ENCODE data around the gene FRRS1. TPM values are rescaled to one million over a fixed set of nuclear protein-coding genes. Genes with fewer than 3 reads are reported as not detected.

Gene FRRS1
- total RNA-seq, 1 experiment from 2014 or later, result 39.1 TPM

GRCh38 chr1:99670583-99670982 lies 95.9 kb downstream of the FRRS1 start:
- no peak for TF ChIP-seq CTCF (IDR thresholded peaks at IDR 0.05; ENCODE audit: unreplicated experiment)
- no peak overlapping the region for H3K4me3 Mint-ChIP-seq (ENCODE audit: low read depth, unreplicated experiment)
- no peak for DNase-seq
- intact Hi-C loops (cut with micrococcal nuclease; ENCODE audit: unreplicated experiment), result no loop called here
- BruUV-seq (replicated peaks), result no TSS peak
- H3K36me3 Mint-ChIP-seq (ENCODE audit: insufficient read depth, unreplicated experiment), result peaks cover 5% of the 10 kb centered on the region
- no peaks in the 10 kb centered on the region for H3K4me1 Mint-ChIP-seq (ENCODE audit: low read depth, unreplicated experiment)
- CTCF ChIA-PET, result no interaction called here
- no peaks in the 10 kb centered on the region for H3K9me3 Mint-ChIP-seq (ENCODE audit: low read depth, unreplicated experiment)
- H3K27me3 Mint-ChIP-seq (ENCODE audit: unreplicated experiment), result no peaks in the 10 kb centered on the region
- H3K27ac Mint-ChIP-seq (ENCODE audit: unreplicated experiment), result no peak overlapping the region

- CTCF ChIA-PET, result no interaction called here
- H3K4me3 Mint-ChIP-seq (ENCODE audit: low read depth, unreplicated experiment), result no peak overlapping the region
- no peaks in the 10 kb centered on the region for H3K9me3 Mint-ChIP-seq (ENCODE audit: low read depth, unreplicated experiment)
- no peak for DNase-seq
- no peak overlapping the region for H3K27ac Mint-ChIP-seq (ENCODE audit: unreplicated experiment)
- TF ChIP-seq CTCF (IDR thresholded peaks at IDR 0.05; ENCODE audit: unreplicated experiment), result no peak
- peaks cover 5% of the 10 kb centered on the region for H3K36me3 Mint-ChIP-seq (ENCODE audit: insufficient read depth, unreplicated experiment)
- no peaks in the 10 kb centered on the region for H3K4me1 Mint-ChIP-seq (ENCODE audit: low read depth, unreplicated experiment)
- BruUV-seq (replicated peaks), result no TSS peak
- intact Hi-C loops (cut with micrococcal nuclease; ENCODE audit: unreplicated experiment), result no loop called here
- no peaks in the 10 kb centered on the region for H3K27me3 Mint-ChIP-seq (ENCODE audit: unreplicated experiment)
These were observed 96.6 kb downstream of the FRRS1 start for GRCh38 chr1:99669821-99670220.

- H3K27me3 Mint-ChIP-seq (ENCODE audit: unreplicated experiment), result no peaks in the 10 kb centered on the region
- no peaks in the 10 kb centered on the region for H3K4me1 Mint-ChIP-seq (ENCODE audit: low read depth, unreplicated experiment)
- H3K4me3 Mint-ChIP-seq (ENCODE audit: low read depth, unreplicated experiment), result no peak overlapping the region
- peaks cover 5% of the 10 kb centered on the region for H3K36me3 Mint-ChIP-seq (ENCODE audit: insufficient read depth, unreplicated experiment)
- no TSS peak for BruUV-seq (replicated peaks)
- intact Hi-C loops (cut with micrococcal nuclease; ENCODE audit: unreplicated experiment), result no loop called here
- CTCF ChIA-PET, result no interaction called here
- TF ChIP-seq CTCF (IDR thresholded peaks at IDR 0.05; ENCODE audit: unreplicated experiment), result no peak
- no peak for DNase-seq
- no peaks in the 10 kb centered on the region for H3K9me3 Mint-ChIP-seq (ENCODE audit: low read depth, unreplicated experiment)
- no peak overlapping the region for H3K27ac Mint-ChIP-seq (ENCODE audit: unreplicated experiment)
These were observed 97.1 kb downstream of the FRRS1 start for GRCh38 chr1:99669376-99669775.

GRCh38 chr1:99665212-99665611 lies 101.2 kb downstream of the FRRS1 start:
- no peak for TF ChIP-seq CTCF (IDR thresholded peaks at IDR 0.05; ENCODE audit: unreplicated experiment)
- no TSS peak for BruUV-seq (replicated peaks)
- CTCF ChIA-PET, result no interaction called here
- DNase-seq, result no peak
- no peaks in the 10 kb centered on the region for H3K27me3 Mint-ChIP-seq (ENCODE audit: unreplicated experiment)
- no peaks in the 10 kb centered on the region for H3K36me3 Mint-ChIP-seq (ENCODE audit: insufficient read depth, unreplicated experiment)
- H3K4me3 Mint-ChIP-seq (ENCODE audit: low read depth, unreplicated experiment), result no peak overlapping the region
- intact Hi-C loops (cut with micrococcal nuclease; ENCODE audit: unreplicated experiment), result no loop called here
- H3K9me3 Mint-ChIP-seq (ENCODE audit: low read depth, unreplicated experiment), result no peaks in the 10 kb centered on the region
- H3K27ac Mint-ChIP-seq (ENCODE audit: unreplicated experiment), result no peak overlapping the region
- H3K4me1 Mint-ChIP-seq (ENCODE audit: low read depth, unreplicated experiment), result peaks cover under 1% of the 10 kb centered on the region
